ENCODE data around the gene KCNN1.
"Not testable (repeated sequence)": the region's sequence is repeated elsewhere in the genome, so short reads cannot be mapped to it uniquely, and the experiment has no call there.

KCNN1 gene

GRCh38 chr19:17969096-17969792, 2.3 kb downstream of the KCNN1 start:
- DNase-seq = no peak

DNA sequence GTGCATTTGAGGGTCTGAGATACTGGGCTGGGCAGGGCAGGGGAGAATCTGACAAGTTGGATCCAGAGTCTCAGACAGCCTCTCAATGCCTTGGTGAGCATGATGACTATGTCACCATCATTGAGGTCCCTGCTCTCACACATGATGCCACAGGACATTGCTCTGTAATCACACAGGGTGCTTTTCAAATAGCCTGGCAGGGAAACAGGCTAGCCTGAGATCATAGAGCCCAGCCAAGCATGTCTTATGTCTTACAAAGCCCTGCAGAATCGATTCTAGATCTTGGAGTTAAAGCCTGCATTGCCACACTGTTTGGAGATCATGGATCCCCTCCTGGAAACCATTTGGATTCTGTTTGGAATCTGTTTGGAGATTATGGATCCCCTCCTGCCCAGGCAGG, 5.3 kb downstream of the KCNN1 start:
- no peak for DNase-seq

DNA sequence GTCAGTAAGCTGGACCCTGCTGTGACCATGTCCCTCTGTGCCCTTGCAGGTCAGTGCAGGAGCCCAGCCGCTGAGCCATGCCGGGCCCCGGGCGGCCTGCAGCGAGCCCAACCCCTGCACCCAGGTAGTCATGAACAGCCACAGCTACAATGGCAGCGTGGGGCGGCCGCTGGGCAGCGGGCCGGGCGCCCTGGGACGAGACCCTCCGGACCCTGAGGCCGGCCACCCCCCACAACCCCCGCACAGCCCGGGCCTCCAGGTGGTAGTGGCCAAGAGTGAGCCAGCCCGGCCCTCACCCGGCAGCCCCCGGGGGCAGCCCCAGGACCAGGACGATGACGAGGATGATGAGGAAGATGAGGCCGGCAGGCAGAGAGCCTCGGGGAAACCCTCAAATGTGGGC, 6.9 kb downstream of the KCNN1 start:
- no peak for DNase-seq

DNA sequence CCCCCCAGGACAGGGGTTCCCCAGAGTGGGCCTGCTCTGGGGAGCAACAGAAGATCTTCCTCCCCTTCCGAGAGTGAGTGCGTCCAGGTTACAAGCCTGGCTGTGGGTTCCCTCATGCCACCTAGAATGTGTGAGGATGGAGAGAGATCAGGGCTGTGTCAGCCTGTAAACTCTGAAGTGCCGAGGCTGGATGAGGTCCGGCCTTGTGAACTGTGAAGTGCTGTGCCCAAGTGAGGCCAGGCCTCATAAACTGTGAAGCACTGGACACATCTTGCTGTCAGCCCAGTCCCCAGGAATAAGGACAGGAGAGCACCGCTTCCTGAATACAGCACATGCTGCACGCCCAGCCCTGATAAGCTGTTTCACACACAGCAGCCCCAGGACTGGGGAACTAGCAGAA, 7.6 kb downstream of the KCNN1 start:
- DNase-seq = no peak

GRCh38 chr19:17975032-17975431, 8.1 kb downstream of the KCNN1 start:
- DNase-seq = no peak

DNA sequence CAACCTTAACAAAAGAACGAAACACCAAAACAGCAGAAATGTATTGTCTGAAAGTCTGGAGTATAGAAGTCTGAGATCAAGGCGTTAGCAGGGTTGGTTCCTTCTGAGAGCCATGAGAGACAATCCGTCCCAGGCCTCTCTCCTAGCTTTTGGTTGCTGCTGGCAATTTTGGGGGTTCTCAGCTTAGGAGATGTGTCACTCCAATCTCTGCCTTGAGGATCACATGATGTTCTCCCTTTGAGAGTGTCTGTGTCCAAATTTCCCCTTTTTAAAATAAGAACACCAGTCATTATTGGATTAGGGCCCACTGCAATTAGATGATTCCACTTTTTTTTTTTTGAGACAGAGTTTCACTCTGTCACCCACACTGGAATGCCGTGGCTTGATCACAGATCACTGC, 10.1 kb downstream of the KCNN1 start:
- no peak for DNase-seq

- DNase-seq = no peak
Observed at GRCh38 chr19:17977488-17977887, 10.6 kb downstream of the KCNN1 start.

DNA sequence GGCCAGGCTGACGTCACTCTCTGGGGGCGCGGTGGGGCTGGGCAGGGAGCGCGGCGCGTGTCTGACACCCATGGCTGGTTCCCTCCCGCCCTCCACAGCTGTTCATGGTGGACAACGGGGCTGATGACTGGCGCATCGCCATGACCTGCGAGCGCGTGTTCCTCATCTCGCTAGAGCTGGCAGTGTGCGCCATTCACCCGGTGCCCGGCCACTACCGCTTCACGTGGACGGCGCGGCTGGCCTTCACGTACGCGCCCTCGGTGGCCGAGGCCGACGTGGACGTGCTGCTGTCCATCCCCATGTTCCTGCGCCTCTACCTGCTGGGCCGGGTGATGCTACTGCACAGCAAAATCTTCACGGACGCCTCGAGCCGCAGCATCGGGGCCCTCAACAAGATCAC, 14.7 kb downstream of the KCNN1 start:
- no peak for DNase-seq

- no peak for DNase-seq
Observed at GRCh38 chr19:17982430-17982829, 15.5 kb downstream of the KCNN1 start.

GRCh38 chr19:17985037-17985818, 18.3 kb downstream of the KCNN1 start:
- no peak for DNase-seq

- DNase-seq = not testable (repeated sequence)
Observed at GRCh38 chr19:17986569-17986968, 19.7 kb downstream of the KCNN1 start.

GRCh38 chr19:17988161-17988560, 21.3 kb downstream of the KCNN1 start:
- no peak for DNase-seq

GRCh38 chr19:17989425-17990094, 22.7 kb downstream of the KCNN1 start:
- DNase-seq = no peak

- DNase-seq = no peak
Observed at GRCh38 chr19:17993076-17993813, 26.3 kb downstream of the KCNN1 start.

GRCh38 chr19:17996826-17997316, 30.0 kb downstream of the KCNN1 start:
- peak; percentile 91 for DNase-seq

GRCh38 chr19:17997969-17998826, 31.3 kb downstream of the KCNN1 start:
- no peak for DNase-seq

GRCh38 chr19:17998827-17999150, 31.9 kb downstream of the KCNN1 start:
- DNase-seq = no peak

DNA sequence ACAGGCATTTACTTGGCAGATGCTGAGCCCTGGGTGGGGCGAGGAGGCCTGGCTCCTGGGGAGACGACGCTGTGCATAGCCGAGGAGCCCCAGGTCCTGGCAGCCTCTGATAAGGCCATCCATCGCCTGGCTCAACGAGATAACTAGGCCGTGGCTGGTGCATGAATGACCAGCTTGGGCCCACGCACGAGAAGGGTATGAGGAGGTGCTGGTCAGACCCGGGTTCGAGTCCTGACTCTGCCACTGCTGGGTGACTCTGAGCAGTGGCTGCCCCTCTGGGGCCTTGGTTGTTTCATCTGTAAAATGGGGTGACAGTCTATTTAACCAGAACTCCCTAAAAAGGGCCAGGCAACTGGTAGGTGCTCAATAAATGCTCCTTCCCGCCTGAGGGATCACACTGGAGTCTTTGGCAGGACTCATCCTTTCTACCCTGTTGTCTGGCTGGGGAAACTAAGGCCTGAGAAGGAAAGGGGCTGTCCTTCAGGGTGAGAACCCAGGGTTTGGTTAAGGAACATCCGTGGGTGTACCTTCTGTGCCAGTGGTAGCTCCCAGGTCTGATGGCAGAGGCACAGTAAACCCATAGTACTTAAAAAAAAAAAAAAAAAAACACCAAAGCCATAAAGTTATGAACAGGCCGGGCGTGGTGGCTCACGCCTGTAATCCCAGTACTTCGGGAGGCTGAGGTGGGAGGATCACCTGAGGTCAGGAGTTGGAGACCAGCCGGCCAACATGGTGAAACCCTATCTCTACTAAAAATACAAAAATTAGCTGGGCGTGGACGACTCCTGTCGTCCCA, 33.0 kb downstream of the KCNN1 start:
- no peak for DNase-seq

DNA sequence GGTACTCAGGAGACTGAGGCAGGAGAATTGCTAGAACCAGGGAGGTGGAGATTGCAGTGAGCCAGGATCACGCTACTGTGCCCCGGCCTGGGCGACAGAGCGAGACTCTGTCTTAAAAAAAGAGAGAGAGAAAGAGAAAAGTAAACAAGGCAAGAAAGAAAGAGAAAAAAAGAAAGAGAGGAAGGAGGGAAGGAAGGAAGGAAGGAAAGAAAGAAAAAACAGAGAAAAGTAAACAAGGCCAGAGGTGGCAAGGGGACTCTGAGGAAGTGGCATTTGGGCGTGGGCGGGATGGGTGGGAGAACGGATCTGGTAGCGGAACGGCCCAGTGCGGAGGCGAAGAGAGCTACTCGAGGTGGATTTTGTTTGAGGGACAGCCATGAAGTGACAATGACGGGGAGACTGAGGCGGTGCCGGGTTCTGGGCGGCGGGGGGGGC, 33.6 kb downstream of the KCNN1 start:
- DNase-seq = no peak

- peak; percentile 94 for DNase-seq
Observed at GRCh38 chr19:18000915-18001776, 34.2 kb downstream of the KCNN1 start.
